ENCODE data around the gene CNKSR1.

- TF ChIP-seq CTCF (IDR thresholded peaks at IDR 0.05) (no peak), POLR2A (IDR thresholded peaks at IDR 0.05) (no peak)
These were observed 43.8 kb downstream of the CNKSR1 start for GRCh38 chr1:26221094-26221493.
